ENCODE results near the gene CHST13. TPM values are rescaled to one million over a fixed set of nuclear protein-coding genes. Genes with fewer than 3 reads are reported as not detected.

Gene CHST13
- total RNA-seq, 1 experiment from 2014 or later = not detected

GRCh38 chr3:126562737-126563276 is 38.9 kb downstream of the CHST13 start:
- POLR2A ChIA-PET (ENCODE audit: low non-redundant PET) = no interaction called here
- Histone ChIP-seq H3K36me3 (ENCODE audit: insufficient read depth, low read length, poor library complexity, severe bottlenecking) (no peaks in the 10 kb centered on the region), H3K27ac (ENCODE audit: low read depth, low read length, poor library complexity, severe bottlenecking) (no peak overlapping the region), H3K9me3 (ENCODE audit: low read depth, low read length, poor library complexity, severe bottlenecking) (peaks cover 6% of the 10 kb centered on the region), H3K4me1 (ENCODE audit: insufficient read depth, low read length, poor library complexity, severe bottlenecking) (no peaks in the 10 kb centered on the region), H3K4me3 (ENCODE audit: low read depth, low read length, poor library complexity, severe bottlenecking) (no peak overlapping the region), H3K27me3 (replicated peaks; ENCODE audit: insufficient read depth, low read depth, low read length, poor library complexity) (peaks cover 31% of the 10 kb centered on the region)
- no peak for TF ChIP-seq CTCF (conservative IDR thresholded peaks at IDR 0.05; ENCODE audit: low read depth, low read length)
- TF ChIP-seq EZH2 (IDR thresholded peaks at IDR 0.05; ENCODE audit: borderline replicate concordance, low read depth, low read length, poor library complexity, severe bottlenecking) = no peak
- CTCF ChIA-PET = no interaction called here
- no peak for DNase-seq (ENCODE audit: low spot score)
- BruUV-seq (replicated peaks) = no TSS peak
- intact Hi-C loops (cut with micrococcal nuclease; ENCODE audit: unreplicated experiment) = no loop called here

- intact Hi-C loops (cut with micrococcal nuclease; ENCODE audit: unreplicated experiment) = no loop called here
- Histone ChIP-seq H3K36me3 (ENCODE audit: insufficient read depth, low read length, poor library complexity, severe bottlenecking) (no peaks in the 10 kb centered on the region), H3K9me3 (ENCODE audit: low read depth, low read length, poor library complexity, severe bottlenecking) (peaks cover under 1% of the 10 kb centered on the region), H3K4me3 (ENCODE audit: low read depth, low read length, poor library complexity, severe bottlenecking) (no peak overlapping the region), H3K27me3 (replicated peaks; ENCODE audit: insufficient read depth, low read depth, low read length, poor library complexity) (peaks cover 35% of the 10 kb centered on the region), H3K27ac (ENCODE audit: low read depth, low read length, poor library complexity, severe bottlenecking) (no peak overlapping the region), H3K4me1 (ENCODE audit: insufficient read depth, low read length, poor library complexity, severe bottlenecking) (no peaks in the 10 kb centered on the region)
- no TSS peak for BruUV-seq (replicated peaks)
- TF ChIP-seq EZH2 (IDR thresholded peaks at IDR 0.05; ENCODE audit: borderline replicate concordance, low read depth, low read length, poor library complexity, severe bottlenecking) (no peak), CTCF (conservative IDR thresholded peaks at IDR 0.05; ENCODE audit: low read depth, low read length) (no peak)
- POLR2A ChIA-PET (ENCODE audit: low non-redundant PET) = no interaction called here
- no peak for DNase-seq (ENCODE audit: low spot score)
- CTCF ChIA-PET = no interaction called here
Measured at GRCh38 chr3:126567696-126568438, 43.9 kb downstream of the CHST13 start.

- intact Hi-C loops (cut with micrococcal nuclease; ENCODE audit: unreplicated experiment) = no loop called here
- no peak for DNase-seq (ENCODE audit: low spot score)
- POLR2A ChIA-PET (ENCODE audit: low non-redundant PET) = no interaction called here
- Histone ChIP-seq H3K4me3 (ENCODE audit: low read depth, low read length, poor library complexity, severe bottlenecking) (no peak overlapping the region), H3K9me3 (ENCODE audit: low read depth, low read length, poor library complexity, severe bottlenecking) (no peaks in the 10 kb centered on the region), H3K27ac (ENCODE audit: low read depth, low read length, poor library complexity, severe bottlenecking) (no peak overlapping the region), H3K27me3 (replicated peaks; ENCODE audit: insufficient read depth, low read depth, low read length, poor library complexity) (peaks cover 35% of the 10 kb centered on the region), H3K36me3 (ENCODE audit: insufficient read depth, low read length, poor library complexity, severe bottlenecking) (no peaks in the 10 kb centered on the region), H3K4me1 (ENCODE audit: insufficient read depth, low read length, poor library complexity, severe bottlenecking) (no peaks in the 10 kb centered on the region)
- CTCF ChIA-PET = no interaction called here
- BruUV-seq (replicated peaks) = no TSS peak
- no peak for TF ChIP-seq EZH2 (IDR thresholded peaks at IDR 0.05; ENCODE audit: borderline replicate concordance, low read depth, low read length, poor library complexity, severe bottlenecking)
- TF ChIP-seq CTCF (conservative IDR thresholded peaks at IDR 0.05; ENCODE audit: low read depth, low read length) = no peak
Measured at GRCh38 chr3:126568776-126569342, 44.9 kb downstream of the CHST13 start.

Data from A673 (cell line).